ENCODE results near the gene VEPH1.
A peak's percentile ranks its signal among the peaks of the same experiment; 100 is the strongest.

Gene VEPH1

DNA sequence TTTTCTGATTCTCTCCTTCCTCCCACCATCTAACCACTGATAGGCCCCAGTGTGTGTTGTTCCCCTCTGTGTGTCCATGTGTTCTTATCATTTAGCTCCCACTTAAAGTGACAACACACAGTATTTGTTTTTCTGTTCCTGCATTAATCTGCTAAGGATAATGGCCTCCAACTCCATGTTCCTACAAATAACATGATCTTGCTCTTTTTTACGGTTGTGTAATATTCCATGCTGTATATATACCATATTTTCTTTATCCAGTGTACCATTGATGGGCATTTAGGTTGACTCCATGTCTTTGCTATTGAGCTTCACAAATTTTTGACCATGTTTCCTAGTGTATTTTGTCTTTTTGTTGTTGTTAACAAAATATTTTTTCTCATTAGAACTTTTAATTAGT lies 30.6 kb downstream of the VEPH1 start:
- DNase-seq: no peak

- DNase-seq: no peak
These were observed 32.2 kb downstream of the VEPH1 start for GRCh38 chr3:157471064-157471463.

DNA sequence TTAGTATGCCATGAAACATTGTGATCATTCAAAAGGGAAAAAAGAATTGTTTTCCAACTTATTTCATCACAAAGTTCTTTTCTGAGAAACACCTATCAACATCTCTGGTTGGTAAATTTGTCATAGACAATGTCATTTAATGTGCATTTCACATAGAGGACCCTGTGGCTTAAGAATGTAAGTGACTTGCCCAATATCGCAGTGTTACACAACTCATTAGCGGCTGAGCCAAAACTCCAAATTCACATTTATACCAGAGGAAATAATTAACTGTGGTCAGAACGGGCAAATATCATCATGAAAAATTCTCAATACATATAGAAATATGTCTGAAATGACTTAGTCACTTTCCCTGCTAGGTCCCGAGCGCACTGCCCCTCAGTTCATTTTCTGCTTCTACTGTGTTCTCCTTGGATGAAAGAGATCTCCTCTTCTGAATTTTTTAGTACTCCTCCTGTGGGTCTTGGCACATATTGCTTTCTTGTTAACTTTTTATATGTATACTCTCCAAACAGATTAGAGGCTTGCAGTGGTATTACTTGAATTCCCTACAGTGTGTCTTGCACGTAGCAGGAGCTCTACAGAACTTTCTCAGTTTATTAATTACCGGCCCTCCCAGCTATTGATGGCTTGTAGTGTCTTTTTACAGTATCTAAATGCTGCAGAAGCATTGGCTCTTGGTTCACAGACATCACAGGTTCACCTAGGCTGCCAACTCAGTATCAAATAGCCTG lies 33.5 kb downstream of the VEPH1 start:
- peak in 2 of 3 donors; percentile 63 to 66 for DNase-seq

- peak in 2 of 3 donors; percentile 54 to 55 for DNase-seq
These were observed 36.0 kb downstream of the VEPH1 start for GRCh38 chr3:157467200-157467599.

DNA sequence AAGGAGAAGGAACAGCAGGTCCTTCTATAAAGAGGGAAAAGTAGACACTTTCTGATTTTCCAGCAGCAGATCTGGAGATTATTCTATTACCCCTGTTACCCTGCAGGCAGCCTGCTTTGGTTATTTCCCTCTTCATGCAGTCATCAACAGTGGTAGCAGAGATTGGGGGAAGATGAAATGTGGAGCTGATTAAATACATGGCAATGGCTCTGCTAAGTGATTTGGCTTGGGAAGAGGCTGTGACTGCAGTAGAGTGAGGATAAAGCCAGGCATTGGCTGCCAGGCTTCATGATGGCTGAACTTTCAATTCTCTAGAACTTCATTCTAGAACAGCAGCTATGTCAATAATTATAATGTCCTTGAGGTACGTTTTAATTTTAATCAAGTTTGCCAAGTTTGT lies 37.5 kb downstream of the VEPH1 start:
- DNase-seq: no peak

DNA sequence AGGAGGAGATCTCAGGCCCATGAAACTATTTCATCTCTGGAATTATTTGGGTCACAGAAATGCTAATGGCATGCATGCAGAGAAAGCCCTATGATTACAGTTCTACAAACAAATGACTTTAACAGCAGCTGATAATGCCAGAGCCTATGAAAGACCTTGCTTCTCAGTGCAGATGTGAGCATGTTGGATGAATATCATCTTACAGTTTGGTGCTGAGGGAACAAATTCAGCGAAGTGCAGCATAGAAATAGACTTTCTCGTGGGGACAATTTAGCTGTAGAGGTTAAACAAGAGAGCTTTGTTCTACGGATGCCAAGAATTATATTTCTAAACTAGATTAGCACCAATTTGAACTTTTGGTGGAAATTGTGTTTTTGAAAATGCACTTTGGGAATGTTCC lies 38.9 kb downstream of the VEPH1 start:
- no peak for DNase-seq

- no peak for DNase-seq
These were observed 39.4 kb downstream of the VEPH1 start for GRCh38 chr3:157463816-157464215.

- no peak for DNase-seq
These were observed 43.0 kb downstream of the VEPH1 start for GRCh38 chr3:157460253-157460652.

- DNase-seq: no peak
These were observed 43.5 kb downstream of the VEPH1 start for GRCh38 chr3:157459706-157460105.

GRCh38 chr3:157453824-157454223 lies 49.4 kb downstream of the VEPH1 start:
- no peak for DNase-seq

DNA sequence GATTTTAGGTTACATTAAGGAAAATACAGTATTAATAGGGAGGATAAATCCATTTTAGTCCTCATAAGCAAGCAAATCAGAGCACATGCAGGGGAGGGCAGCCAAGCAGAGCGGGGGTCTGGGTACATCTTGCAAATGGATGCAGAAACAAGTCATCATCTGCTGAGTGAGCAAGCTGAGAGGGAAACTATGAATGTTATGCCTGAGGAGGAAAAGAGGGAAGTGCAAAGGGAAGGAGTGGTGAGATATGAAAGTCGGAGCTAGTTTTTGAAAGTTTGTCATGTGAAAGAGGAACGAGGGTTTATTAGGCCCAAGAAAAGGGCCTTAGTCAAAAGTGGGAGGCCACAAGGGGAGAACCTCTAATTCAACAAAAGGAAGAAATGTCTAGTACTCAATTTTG lies 51.1 kb downstream of the VEPH1 start:
- peak; percentile 68 to 84 (median 80) for DNase-seq

DNA sequence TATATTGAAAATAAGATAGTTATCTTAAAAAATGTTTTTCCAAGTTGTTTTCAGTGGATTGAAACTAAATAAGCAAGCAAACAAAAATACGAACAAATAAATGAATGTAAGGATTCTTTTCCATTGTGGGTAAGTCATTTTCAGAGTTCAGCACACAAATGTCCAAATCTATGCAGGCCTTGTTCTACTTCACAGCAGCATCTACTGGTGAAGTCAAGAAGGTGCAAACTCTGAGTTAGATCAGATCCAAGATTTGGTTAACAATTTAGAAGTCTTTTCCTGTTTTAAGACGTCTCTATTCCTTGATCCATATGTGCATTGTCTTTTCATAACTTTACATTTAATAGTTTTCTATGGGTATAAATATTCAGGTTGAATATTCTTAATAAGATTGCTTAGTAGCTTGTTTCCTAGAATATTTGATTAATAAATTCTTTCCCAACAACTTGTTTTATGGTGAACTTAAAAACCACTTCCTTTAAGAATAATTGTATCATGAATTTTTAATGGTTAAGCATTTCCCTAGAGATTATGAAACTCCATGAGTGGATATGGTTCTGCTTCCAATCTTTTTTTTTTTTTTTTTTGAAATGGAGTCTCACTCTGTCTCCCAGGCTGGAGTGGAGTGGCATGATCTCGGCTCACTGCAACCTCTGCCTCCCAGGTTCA lies 56.1 kb downstream of the VEPH1 start:
- DNase-seq: peak; percentile 46 to 63 (median 59)

DNA sequence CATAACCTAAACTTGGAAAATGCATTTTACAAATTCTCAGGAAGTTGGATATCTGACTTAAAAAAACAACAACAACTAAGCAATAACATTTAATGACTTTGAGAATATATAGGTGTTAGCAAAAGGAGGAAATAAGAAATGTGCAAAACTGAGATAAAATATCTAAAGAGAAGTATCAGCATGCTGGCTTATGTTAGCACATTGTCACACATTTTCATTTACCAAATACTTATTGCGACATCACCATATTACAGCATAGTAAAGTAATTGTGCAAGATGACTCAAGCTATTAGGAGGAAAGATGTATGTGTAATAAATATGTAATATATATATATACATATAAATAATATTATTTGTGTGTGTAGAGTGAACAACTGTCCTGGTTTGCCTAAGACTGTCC lies 57.4 kb downstream of the VEPH1 start:
- peak; percentile 54 to 95 (median 89) for DNase-seq

DNA sequence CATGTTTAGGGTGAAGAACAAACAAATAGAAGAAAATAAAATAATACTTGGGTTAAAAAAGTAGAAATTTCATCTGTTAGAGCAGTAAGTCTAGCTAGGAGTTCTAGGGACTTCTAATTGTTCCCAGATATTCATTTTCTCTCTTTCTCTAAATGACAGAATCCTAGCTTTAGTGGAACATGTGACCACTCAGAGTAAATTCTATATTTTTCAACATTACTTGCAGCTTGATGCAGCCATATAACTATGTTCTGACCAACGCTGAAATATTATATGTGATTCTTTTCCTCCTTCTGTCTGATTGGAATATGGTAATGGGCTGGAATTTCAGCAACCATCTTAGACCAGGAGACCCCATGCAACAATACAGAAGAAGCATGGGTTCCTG lies 58.4 kb downstream of the VEPH1 start:
- DNase-seq: no peak

GRCh38 chr3:157443905-157444796 lies 59.1 kb downstream of the VEPH1 start:
- DNase-seq: peak in 2 of 3 donors; percentile 36 to 57

DNA sequence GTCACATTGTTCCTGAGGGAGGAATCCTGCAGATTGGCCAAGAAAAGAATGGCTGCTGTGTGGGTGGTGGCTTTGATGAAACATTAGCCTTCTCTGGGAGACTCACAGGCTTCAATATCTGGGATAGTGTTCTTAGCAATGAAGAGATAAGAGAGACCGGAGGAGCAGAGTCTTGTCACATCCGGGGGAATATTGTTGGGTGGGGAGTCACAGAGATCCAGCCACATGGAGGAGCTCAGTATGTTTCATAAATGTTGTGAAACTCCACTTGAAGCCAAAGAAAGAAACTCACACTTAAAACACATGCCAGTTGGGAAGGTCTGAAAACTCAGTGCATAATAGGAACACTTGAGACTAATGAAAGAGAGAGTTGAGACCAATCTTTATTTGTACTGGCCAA lies 60.5 kb downstream of the VEPH1 start:
- peak in 2 of 3 donors; percentile 35 to 38 for DNase-seq

DNA sequence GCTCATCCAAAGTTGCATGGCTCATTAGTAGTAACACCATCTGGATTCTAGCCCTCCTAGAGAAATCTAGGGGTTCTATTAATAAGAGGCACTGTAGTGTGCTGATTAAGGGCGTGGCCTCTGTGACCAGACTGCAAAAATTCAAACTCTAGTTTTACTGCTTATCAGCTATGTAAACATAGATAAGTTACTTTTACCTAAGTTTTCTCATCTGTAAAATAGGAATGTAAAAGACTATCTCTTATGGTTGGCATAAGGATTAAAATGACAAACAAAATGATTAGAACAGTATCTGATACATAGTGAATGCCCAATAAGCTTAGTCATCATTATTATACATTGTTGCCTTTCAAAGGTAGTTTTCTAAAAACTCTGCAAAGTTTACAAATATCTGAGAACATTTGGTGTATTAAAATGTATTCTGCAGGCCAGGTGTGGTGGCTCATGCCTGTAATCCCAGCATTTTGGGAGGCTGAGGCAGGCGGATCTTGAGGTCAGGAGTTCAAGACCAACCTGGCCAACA lies 62.1 kb downstream of the VEPH1 start:
- no peak for DNase-seq

DNA sequence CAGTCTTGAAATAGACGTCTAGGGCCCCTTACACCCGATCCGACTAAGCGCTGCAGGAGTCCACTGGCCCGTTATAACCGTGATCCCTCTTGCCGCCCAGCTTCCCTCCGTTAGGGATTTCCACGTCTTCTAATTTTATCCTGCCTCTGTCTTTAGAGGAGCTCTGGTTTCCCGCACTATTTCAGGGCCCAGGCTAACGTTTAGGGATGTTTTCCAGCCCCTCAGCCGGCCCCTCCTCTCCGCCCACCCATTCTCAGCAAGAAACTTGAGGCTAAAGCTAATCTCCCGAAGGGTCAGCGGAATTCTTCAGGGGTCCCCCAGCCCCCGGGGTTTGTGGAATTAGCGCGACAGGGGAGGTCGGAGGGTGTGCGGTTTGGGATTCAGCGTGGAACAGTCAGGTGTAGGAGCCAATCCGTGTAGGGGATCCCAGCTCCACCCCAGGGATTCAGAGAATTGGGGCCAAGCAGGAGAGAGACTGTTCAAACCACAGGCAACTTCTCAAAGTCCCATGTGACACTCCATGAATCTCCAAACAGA lies 65.0 kb downstream of the VEPH1 start:
- peak in 1 of 3 donors; percentile 33 for DNase-seq

- DNase-seq: peak; percentile 91 to 94 (median 92)
These were observed 66.5 kb downstream of the VEPH1 start, which contains the start of gene PTX3 for GRCh38 chr3:157436583-157437291. Gene PTX3 (plus strand): TSS chr3:157436850. CDS start chr3:157436934, 84 bp downstream.

DNA sequence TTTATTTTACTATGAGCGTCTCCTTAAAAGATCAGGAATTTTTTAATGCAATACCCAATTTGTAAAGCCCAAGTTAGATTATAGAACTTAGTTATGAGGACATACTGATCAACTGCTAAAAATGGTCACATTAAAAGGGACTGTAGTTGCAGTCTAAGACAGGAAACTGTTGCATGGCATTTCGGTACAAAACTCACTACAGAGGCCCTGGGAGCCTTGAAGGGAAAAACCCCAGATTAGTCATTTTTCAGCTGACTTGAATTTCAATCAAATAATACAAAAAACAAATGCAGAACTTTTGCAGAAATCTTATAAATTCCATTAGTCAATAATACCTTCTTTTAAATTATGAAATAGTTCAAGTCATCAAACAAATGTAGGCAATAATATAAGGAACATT lies 73.5 kb downstream of the VEPH1 start:
- peak; percentile 86 to 97 (median 95) for DNase-seq

- peak in 1 of 3 donors; percentile 71 for DNase-seq
These were observed 74.4 kb downstream of the VEPH1 start for GRCh38 chr3:157428853-157429252.

DNA sequence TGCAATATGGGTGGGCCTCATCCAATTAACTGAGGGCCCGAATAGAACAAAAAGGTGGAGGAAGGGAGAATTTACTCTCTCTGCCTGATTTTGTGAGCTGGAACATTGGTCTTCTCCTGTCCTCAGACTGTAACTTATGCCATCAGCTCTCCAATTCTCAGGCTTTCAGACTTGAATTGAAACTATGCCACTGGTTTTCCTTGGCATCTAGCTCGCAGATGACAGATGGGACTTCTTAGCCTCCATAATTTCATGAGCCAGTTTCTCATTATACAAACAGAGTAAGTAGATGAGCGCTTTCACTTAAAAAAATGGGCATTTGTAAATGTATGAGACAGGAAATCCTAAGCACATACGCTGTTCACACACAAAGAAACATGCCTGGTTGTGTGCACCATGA lies 75.3 kb downstream of the VEPH1 start:
- no peak for DNase-seq

All from suppressor macrophage treated with lipopolysaccharide for 1 hour (primary cell).